ENCODE measurements around the gene RNU6-8. TPM values are rescaled to one million over a fixed set of nuclear protein-coding genes. Genes with fewer than 3 reads are reported as not detected.

The RNU6-8 gene
- total RNA-seq, 3 donors from 2014 or later: not detected

- no peak overlapping the region for H3K4me3 ChIP-seq
- no peaks in the 10 kb centered on the region for H3K36me3 ChIP-seq
- H3K9me3 ChIP-seq: no peaks in the 10 kb centered on the region
- H3K27me3 ChIP-seq: no peaks in the 10 kb centered on the region
- TF ChIP-seq CTCF (IDR thresholded peaks at IDR 0.05) (no peak), POLR2A (IDR thresholded peaks at IDR 0.05) (no peak), POLR2AphosphoS5 (IDR thresholded peaks at IDR 0.05) (no peak)
- DNase-seq (ENCODE audit: low spot score in 2 of 2): no peak
- intact Hi-C loops (cut with DNase I; ENCODE audit: low total_unique reads): no loop called here
- no peaks in the 10 kb centered on the region for H3K4me1 ChIP-seq
- H3K27ac ChIP-seq: peak overlapping the region in 1 of 2 donors; percentile 58
These were observed 27.7 kb upstream of the RNU6-8 start for GRCh38 chr14:32230695-32231280.

DNA sequence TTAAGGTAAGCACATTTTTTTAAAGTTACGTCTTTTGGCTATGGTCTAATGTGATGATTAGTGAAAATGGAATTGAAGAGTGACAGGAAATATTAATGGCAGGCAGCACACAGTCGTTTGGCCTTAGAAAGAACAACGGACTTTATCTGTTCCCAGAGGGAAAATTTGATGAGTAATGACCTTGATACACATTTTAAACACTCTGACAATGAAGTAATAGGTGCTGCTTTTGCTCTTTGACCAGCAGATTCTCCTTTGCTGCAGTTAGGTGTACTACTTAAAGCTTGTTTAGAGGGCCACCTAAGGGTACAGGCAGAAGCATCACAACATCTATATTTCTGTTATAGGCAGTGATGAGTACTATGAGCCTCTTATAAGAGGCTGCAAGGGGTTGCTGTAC, 27.1 kb upstream of the RNU6-8 start:
- Histone ChIP-seq H3K36me3 (no peaks in the 10 kb centered on the region), H3K4me1 (no peaks in the 10 kb centered on the region), H3K9me3 (no peaks in the 10 kb centered on the region), H3K4me3 (no peak overlapping the region), H3K27me3 (no peaks in the 10 kb centered on the region), H3K27ac (peak overlapping the region in 1 of 2 donors; percentile 58)
- intact Hi-C loops (cut with DNase I; ENCODE audit: low total_unique reads): no loop called here
- no peak for DNase-seq (ENCODE audit: low spot score in 2 of 2)
- TF ChIP-seq CTCF (IDR thresholded peaks at IDR 0.05): no peak
- TF ChIP-seq POLR2AphosphoS5 (IDR thresholded peaks at IDR 0.05): no peak
- no peak for TF ChIP-seq POLR2A (IDR thresholded peaks at IDR 0.05)

DNA sequence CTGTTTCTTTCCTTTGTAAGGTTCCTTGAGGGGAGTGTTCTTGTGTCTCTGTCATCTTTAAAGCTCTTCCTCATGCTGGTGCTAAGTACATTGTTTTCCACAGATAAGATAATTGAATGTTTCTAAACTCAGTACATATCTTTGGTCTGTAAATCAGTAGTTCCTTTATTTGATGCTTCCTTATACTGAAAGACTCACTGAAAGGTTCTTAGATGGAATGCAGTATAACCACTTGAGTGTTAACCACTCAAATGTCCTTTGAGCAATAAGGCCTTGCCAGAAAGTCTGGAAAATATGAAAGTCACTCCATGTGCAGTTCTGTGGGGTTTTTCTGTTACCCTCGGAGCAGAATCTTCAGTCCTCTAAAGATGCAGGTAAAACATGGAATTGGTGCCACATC, 23.0 kb upstream of the RNU6-8 start:
- Histone ChIP-seq H3K36me3 (no peaks in the 10 kb centered on the region), H3K27ac (peak overlapping the region; percentile 20 to 56), H3K4me3 (no peak overlapping the region), H3K27me3 (no peaks in the 10 kb centered on the region), H3K9me3 (no peaks in the 10 kb centered on the region), H3K4me1 (no peaks in the 10 kb centered on the region)
- intact Hi-C loops (cut with DNase I; ENCODE audit: low total_unique reads): no loop called here
- TF ChIP-seq CTCF (IDR thresholded peaks at IDR 0.05) (no peak), POLR2A (IDR thresholded peaks at IDR 0.05) (no peak), POLR2AphosphoS5 (IDR thresholded peaks at IDR 0.05) (no peak)
- DNase-seq (ENCODE audit: low spot score in 2 of 2): no peak

- intact Hi-C loops (cut with DNase I; ENCODE audit: low total_unique reads): no loop called here
- H3K36me3 ChIP-seq: no peaks in the 10 kb centered on the region
- DNase-seq (ENCODE audit: low spot score in 2 of 2): no peak
- no peak overlapping the region for H3K4me3 ChIP-seq
- H3K9me3 ChIP-seq: no peaks in the 10 kb centered on the region
- no peaks in the 10 kb centered on the region for H3K4me1 ChIP-seq
- no peaks in the 10 kb centered on the region for H3K27me3 ChIP-seq
- H3K27ac ChIP-seq: peak overlapping the region; percentile 20 to 56
- TF ChIP-seq POLR2A (IDR thresholded peaks at IDR 0.05) (no peak), POLR2AphosphoS5 (IDR thresholded peaks at IDR 0.05) (no peak), CTCF (IDR thresholded peaks at IDR 0.05) (no peak)
These were observed 22.4 kb upstream of the RNU6-8 start for GRCh38 chr14:32225378-32225920.

- no peak overlapping the region for H3K27ac ChIP-seq
- H3K4me3 ChIP-seq: no peak overlapping the region
- intact Hi-C loops (cut with DNase I; ENCODE audit: low total_unique reads): no loop called here
- TF ChIP-seq POLR2AphosphoS5 (IDR thresholded peaks at IDR 0.05) (no peak), CTCF (IDR thresholded peaks at IDR 0.05) (peak in 1 of 3 donors; percentile 33), POLR2A (IDR thresholded peaks at IDR 0.05) (no peak)
- no peaks in the 10 kb centered on the region for H3K27me3 ChIP-seq
- H3K4me1 ChIP-seq: no peaks in the 10 kb centered on the region
- no peaks in the 10 kb centered on the region for H3K9me3 ChIP-seq
- DNase-seq (ENCODE audit: low spot score in 2 of 2): no peak
- H3K36me3 ChIP-seq: no peaks in the 10 kb centered on the region
These were observed 21.8 kb upstream of the RNU6-8 start for GRCh38 chr14:32224737-32225377.

Measured in breast epithelium (tissue), 4 donors.